Activated T-cell treated with anti-CD3 and anti-CD28 coated beads, Interleukin-2, amount 50 U/mL, for 4 hours (primary cell): ENCODE data around the gene IFNL2. TPM values are rescaled to one million over a fixed set of nuclear protein-coding genes. Genes with fewer than 3 reads are reported as not detected.
"Not testable (repeated sequence)": the region's sequence is repeated elsewhere in the genome, so short reads cannot be mapped to it uniquely, and the experiment has no call there.

ENCODE experiments used
- ATAC-seq, 2 donors: fragments of 200-7000 bp; cut with Tn5 transposase; one replicate each; pipeline ENCODE4 v1.10.0; 2021
- DNase-seq: peaks from one replicate; pipeline ENCODE4 v3.0.0-alpha.2; 2020
- H3K27me3 Mint-ChIP-seq: one replicate; pipeline ENCODE4 v1.8.0; 2021; ENCODE audit warnings: low read depth, mixed read lengths
- H3K36me3 Mint-ChIP-seq: one replicate; pipeline ENCODE4 v1.8.0; 2022; ENCODE audit warnings: mixed read lengths; ENCODE audit not compliant: insufficient read depth
- H3K4me1 Mint-ChIP-seq: one replicate; pipeline ENCODE4 v1.8.0; 2021; ENCODE audit warnings: low read depth, mixed read lengths
- H3K4me3 Mint-ChIP-seq: one replicate; pipeline ENCODE4 v1.8.0; 2021; ENCODE audit warnings: mild to moderate bottlenecking, moderate library complexity, mixed read lengths
- H3K9me3 Mint-ChIP-seq: one replicate; pipeline ENCODE4 v1.8.0; 2021; ENCODE audit warnings: mixed read lengths
- total RNA-seq, 3 donors: library from RNA; stranded (reverse); gene quantifications; one replicate each; pipeline ENCODE4 v1.2.1, GENCODE V29; 2021

Gene IFNL2
- total RNA-seq, 3 donors from 2014 or later = not detected

- Mint-ChIP-seq H3K9me3 (no peaks in the 10 kb centered on the region), H3K27me3 (peaks cover 2% of the 10 kb centered on the region), H3K4me3 (no peak overlapping the region), H3K36me3 (no peaks in the 10 kb centered on the region), H3K4me1 (peaks cover 24% of the 10 kb centered on the region)
- DNase-seq (no peak), ATAC-seq (peak in 1 of 2 donors; percentile 61)
Observed at GRCh38 chr19:39299404-39299803, 31.2 kb downstream of the IFNL2 start.

- H3K27me3 Mint-ChIP-seq = peaks cover 2% of the 10 kb centered on the region
- no peak for ATAC-seq
- DNase-seq = no peak
- H3K36me3 Mint-ChIP-seq = no peaks in the 10 kb centered on the region
- H3K9me3 Mint-ChIP-seq = no peaks in the 10 kb centered on the region
- H3K4me3 Mint-ChIP-seq = no peak overlapping the region
- H3K4me1 Mint-ChIP-seq = peaks cover 24% of the 10 kb centered on the region
Observed at GRCh38 chr19:39299832-39300231, 31.6 kb downstream of the IFNL2 start.

GRCh38 chr19:39301021-39301420 is 32.8 kb downstream of the IFNL2 start:
- no peaks in the 10 kb centered on the region for H3K36me3 Mint-ChIP-seq
- no peak for ATAC-seq
- peaks cover 2% of the 10 kb centered on the region for H3K27me3 Mint-ChIP-seq
- H3K4me1 Mint-ChIP-seq = peaks cover 24% of the 10 kb centered on the region
- DNase-seq = no peak
- H3K4me3 Mint-ChIP-seq = no peak overlapping the region
- no peaks in the 10 kb centered on the region for H3K9me3 Mint-ChIP-seq

GRCh38 chr19:39301562-39301961 is 33.4 kb downstream of the IFNL2 start:
- DNase-seq (no peak), ATAC-seq (no peak)
- H3K27me3 Mint-ChIP-seq = peaks cover 2% of the 10 kb centered on the region
- H3K9me3 Mint-ChIP-seq = no peaks in the 10 kb centered on the region
- H3K36me3 Mint-ChIP-seq = no peaks in the 10 kb centered on the region
- H3K4me1 Mint-ChIP-seq = peaks cover 24% of the 10 kb centered on the region
- no peak overlapping the region for H3K4me3 Mint-ChIP-seq

- ATAC-seq = no peak
- Mint-ChIP-seq H3K4me1 (peaks cover 11% of the 10 kb centered on the region), H3K27me3 (no peaks in the 10 kb centered on the region), H3K9me3 (no peaks in the 10 kb centered on the region), H3K4me3 (no peak overlapping the region), H3K36me3 (peaks cover 4% of the 10 kb centered on the region)
- DNase-seq = no peak
Observed at GRCh38 chr19:39303373-39304184, 35.4 kb downstream of the IFNL2 start.

- ATAC-seq = no peak
- Mint-ChIP-seq H3K36me3 (peaks cover 4% of the 10 kb centered on the region), H3K4me1 (peaks cover 8% of the 10 kb centered on the region)
Observed at GRCh38 chr19:39304185-39304513, 36.0 kb downstream of the IFNL2 start.

GRCh38 chr19:39304701-39305571 is 36.7 kb downstream of the IFNL2 start:
- DNase-seq = no peak
- Mint-ChIP-seq H3K36me3 (peaks cover 4% of the 10 kb centered on the region), H3K4me3 (no peak overlapping the region), H3K27me3 (no peaks in the 10 kb centered on the region), H3K9me3 (no peaks in the 10 kb centered on the region), H3K4me1 (peaks cover 1% of the 10 kb centered on the region)
- ATAC-seq = no peak

More at GRCh38 chr19:39304185-39304513, 36.0 kb downstream of the IFNL2 start:
- DNase-seq = no peak
- Mint-ChIP-seq H3K27me3 (no peaks in the 10 kb centered on the region), H3K4me3 (no peak overlapping the region), H3K9me3 (no peaks in the 10 kb centered on the region)

- peaks cover 3% of the 10 kb centered on the region for H3K4me1 Mint-ChIP-seq
- no peak for DNase-seq
- no peaks in the 10 kb centered on the region for H3K27me3 Mint-ChIP-seq
- no peak for ATAC-seq
- no peaks in the 10 kb centered on the region for H3K9me3 Mint-ChIP-seq
- H3K36me3 Mint-ChIP-seq = peaks cover 7% of the 10 kb centered on the region
- no peak overlapping the region for H3K4me3 Mint-ChIP-seq
Observed at GRCh38 chr19:39306075-39306474, 37.9 kb downstream of the IFNL2 start.

GRCh38 chr19:39307046-39307821 is 39.0 kb downstream of the IFNL2 start:
- H3K4me3 Mint-ChIP-seq = no peak overlapping the region
- peaks cover 7% of the 10 kb centered on the region for H3K36me3 Mint-ChIP-seq
- H3K27me3 Mint-ChIP-seq = no peaks in the 10 kb centered on the region
- H3K9me3 Mint-ChIP-seq = no peaks in the 10 kb centered on the region
- no peak for DNase-seq
- no peak for ATAC-seq
- peaks cover 3% of the 10 kb centered on the region for H3K4me1 Mint-ChIP-seq

- no peaks in the 10 kb centered on the region for H3K9me3 Mint-ChIP-seq
- peaks cover 9% of the 10 kb centered on the region for H3K36me3 Mint-ChIP-seq
- no peak for DNase-seq
- no peak for ATAC-seq
- peaks cover 3% of the 10 kb centered on the region for H3K4me1 Mint-ChIP-seq
- H3K4me3 Mint-ChIP-seq = no peak overlapping the region
- no peaks in the 10 kb centered on the region for H3K27me3 Mint-ChIP-seq
Observed at GRCh38 chr19:39307822-39308530, 39.8 kb downstream of the IFNL2 start.

- ATAC-seq (no peak), DNase-seq (no peak)
- Mint-ChIP-seq H3K4me1 (peaks cover 3% of the 10 kb centered on the region), H3K27me3 (no peaks in the 10 kb centered on the region), H3K9me3 (no peaks in the 10 kb centered on the region), H3K36me3 (peaks cover 12% of the 10 kb centered on the region), H3K4me3 (no peak overlapping the region)
Observed at GRCh38 chr19:39308531-39309304, 40.5 kb downstream of the IFNL2 start.

- H3K9me3 Mint-ChIP-seq, H3K27me3 Mint-ChIP-seq, H3K4me1 Mint-ChIP-seq, DNase-seq, H3K4me3 Mint-ChIP-seq, ATAC-seq: not testable (repeated sequence)
- peaks cover 12% of the 10 kb centered on the region for H3K36me3 Mint-ChIP-seq
Observed at GRCh38 chr19:39309305-39309670, 41.1 kb downstream of the IFNL2 start.

- DNase-seq = no peak
- peaks cover 3% of the 10 kb centered on the region for H3K4me1 Mint-ChIP-seq
- H3K9me3 Mint-ChIP-seq = no peaks in the 10 kb centered on the region
- H3K27me3 Mint-ChIP-seq = no peaks in the 10 kb centered on the region
- no peak for ATAC-seq
- H3K4me3 Mint-ChIP-seq = no peak overlapping the region
- peaks cover 12% of the 10 kb centered on the region for H3K36me3 Mint-ChIP-seq
Observed at GRCh38 chr19:39310558-39311311, 42.5 kb downstream of the IFNL2 start.
